GM18526 (cell line): Measurements from ENCODE around the gene CAMSAP1.

ENCODE experiments used
- POLR2A ChIP-seq: IDR thresholded peaks from 3 replicates; pipeline ENCODE4 v1.6.1; 2011; ENCODE audit not compliant: insufficient read length; ENCODE audit errors: extremely low read depth

CAMSAP1 gene

DNA sequence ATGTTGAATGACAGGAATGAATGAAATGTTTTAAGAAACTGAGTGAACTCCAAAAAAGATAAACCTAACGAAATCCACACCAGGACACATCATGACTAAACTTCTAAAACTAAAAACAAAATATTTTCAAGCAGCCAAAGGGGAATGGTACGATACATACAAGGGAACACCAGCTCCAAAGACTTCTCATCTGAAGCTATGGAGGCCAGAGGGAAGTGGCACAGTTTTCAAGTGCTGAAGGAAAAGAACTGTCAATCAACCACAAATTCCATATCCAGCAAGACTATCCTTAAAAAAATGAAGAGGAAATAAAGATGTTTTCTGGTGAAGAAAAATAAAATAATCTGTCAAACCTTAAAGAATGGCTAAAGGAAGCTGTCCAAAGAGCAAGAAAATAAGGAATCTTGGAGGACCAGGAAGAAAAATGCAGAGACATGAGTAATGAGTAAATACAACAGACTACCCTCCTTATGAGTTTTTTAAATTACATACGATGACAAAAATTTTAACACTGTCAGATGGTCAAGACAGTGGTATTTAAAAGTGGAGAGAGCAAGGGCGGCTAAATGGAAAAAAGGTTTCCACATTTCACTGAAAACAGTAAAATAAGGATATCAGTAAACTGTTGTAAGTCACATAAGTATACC lies 12.0 kb downstream of the CAMSAP1 start:
- no peak for TF ChIP-seq POLR2A

- no peak for TF ChIP-seq POLR2A
Observed at GRCh38 chr9:135893104-135893503, 14.2 kb downstream of the CAMSAP1 start.

DNA sequence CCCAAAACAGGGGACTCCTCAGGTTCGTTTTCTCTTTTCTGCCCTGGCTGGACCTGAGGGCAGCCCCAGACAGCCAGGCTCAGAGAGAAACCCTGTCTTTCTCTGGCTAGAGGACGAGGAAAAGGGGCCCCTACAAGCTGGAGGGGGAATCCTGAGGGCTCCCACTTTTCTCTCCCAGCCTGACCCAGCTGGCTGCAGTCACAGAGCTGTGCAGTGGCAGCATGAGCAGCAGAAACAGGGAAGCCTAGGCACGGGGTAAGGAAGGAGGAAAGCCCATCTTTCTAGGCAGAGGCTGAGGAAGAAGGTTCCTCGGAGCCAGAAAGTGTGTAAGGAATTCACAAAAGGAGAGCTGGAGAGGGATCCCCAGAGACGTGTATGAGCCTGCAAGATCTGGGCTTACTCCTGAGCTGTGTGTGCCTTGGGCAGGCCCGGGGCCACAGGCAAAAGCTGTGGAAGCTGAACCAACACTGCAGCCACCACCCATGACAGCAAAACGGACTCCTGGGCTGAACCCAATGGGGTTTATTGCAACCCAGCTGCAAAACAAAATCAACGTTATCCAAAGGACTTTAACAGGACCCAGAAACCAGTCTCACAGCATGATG lies 16.2 kb downstream of the CAMSAP1 start:
- no peak for TF ChIP-seq POLR2A

GRCh38 chr9:135890190-135891026 lies 16.9 kb downstream of the CAMSAP1 start:
- no peak for TF ChIP-seq POLR2A

GRCh38 chr9:135889564-135890189 lies 17.7 kb downstream of the CAMSAP1 start:
- TF ChIP-seq POLR2A, result no peak

GRCh38 chr9:135888766-135889394 lies 18.5 kb downstream of the CAMSAP1 start:
- no peak for TF ChIP-seq POLR2A

DNA sequence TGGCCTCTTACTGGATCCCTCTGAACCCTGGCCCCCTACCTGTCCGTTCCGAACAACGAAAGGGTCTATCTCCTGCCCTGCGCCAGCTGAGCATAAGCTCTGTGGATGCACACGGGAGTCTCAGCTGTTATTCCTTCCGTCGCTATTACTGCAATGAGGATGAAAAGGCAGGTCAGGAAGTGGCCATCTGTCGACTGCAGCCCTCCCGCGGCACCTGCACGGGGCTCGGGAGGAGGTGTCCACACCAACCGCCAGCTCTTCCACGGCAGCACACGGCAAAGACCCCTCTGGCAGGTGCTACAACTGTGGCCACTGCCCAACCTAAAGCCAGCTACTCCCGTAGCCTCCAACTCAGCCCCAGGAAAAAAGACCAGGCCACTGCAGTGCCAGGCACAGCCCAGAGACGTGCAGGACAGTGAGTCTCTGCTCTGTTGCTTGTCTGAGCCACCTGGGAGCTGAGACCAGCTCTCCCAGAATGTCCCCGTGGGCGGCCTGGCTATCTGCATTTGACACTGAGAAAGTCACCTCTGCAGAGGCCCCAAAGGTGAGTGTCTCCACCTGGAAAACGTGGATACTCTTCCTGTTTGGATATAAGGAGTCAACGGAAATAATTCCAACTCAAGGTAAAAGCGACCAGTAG lies 19.1 kb downstream of the CAMSAP1 start:
- TF ChIP-seq POLR2A, result no peak

DNA sequence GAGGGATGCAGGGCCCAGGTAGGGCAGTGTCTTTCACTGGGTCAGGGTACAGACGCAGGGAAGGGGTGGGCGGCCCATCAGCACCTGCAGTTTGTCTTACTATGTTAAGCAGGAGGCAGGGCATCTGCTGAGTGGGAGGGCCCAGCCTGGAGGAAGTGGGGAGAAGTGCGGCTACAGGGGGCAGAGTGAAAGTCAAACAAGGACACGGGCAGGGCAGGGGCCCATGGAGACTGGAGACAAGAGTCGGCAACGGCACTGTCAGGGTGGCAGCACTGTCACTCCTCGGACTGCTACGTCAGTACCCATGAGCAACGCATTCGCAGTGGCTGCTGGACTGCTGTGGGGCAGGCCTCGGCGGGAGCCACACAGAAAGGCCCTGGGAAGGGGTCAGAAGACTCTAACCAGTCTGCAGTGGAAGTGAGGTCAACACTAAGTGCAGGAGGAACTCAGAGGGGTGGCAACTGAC lies 19.7 kb downstream of the CAMSAP1 start:
- no peak for TF ChIP-seq POLR2A

GRCh38 chr9:135887021-135887507 lies 20.3 kb downstream of the CAMSAP1 start:
- TF ChIP-seq POLR2A, result no peak

DNA sequence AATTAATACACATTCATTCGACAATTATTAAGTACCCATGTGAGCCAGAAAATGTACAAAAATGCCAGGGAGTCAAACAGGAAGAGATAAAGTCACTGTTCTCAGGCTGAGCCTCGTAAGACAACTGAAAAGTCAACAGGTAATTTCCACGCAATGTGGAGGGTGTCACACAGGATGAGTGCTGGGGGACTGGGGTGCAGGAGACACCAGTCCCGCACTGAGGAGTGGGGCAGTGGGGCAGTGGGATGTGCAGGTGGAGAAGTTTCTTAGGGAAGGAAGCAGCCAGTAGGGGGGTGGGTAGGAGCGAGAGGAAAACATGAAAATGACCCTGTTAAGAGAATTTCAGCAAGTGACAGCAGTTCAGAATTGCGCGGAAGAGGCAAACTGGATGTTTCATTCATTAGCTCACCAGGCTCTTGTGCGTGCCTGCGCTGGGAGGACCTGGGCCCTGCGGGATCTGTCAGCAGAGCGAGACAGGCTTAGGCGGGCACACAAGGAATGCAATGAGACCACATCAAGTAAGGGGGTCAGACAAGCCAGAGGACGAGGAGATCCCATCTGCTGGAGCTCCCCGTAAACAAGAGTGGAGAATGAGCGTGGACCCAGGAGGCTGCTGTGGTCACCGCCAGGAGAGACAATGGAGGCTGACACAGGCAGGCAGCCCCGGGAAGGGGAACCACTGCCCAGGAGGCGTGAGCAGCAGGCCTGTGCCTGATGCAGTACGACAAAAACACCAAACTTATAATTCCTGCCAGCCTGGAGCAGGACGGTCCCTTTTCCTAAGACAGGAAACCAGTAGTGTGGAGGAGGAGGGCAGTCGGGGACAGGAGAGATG lies 21.0 kb downstream of the CAMSAP1 start:
- no peak for TF ChIP-seq POLR2A

DNA sequence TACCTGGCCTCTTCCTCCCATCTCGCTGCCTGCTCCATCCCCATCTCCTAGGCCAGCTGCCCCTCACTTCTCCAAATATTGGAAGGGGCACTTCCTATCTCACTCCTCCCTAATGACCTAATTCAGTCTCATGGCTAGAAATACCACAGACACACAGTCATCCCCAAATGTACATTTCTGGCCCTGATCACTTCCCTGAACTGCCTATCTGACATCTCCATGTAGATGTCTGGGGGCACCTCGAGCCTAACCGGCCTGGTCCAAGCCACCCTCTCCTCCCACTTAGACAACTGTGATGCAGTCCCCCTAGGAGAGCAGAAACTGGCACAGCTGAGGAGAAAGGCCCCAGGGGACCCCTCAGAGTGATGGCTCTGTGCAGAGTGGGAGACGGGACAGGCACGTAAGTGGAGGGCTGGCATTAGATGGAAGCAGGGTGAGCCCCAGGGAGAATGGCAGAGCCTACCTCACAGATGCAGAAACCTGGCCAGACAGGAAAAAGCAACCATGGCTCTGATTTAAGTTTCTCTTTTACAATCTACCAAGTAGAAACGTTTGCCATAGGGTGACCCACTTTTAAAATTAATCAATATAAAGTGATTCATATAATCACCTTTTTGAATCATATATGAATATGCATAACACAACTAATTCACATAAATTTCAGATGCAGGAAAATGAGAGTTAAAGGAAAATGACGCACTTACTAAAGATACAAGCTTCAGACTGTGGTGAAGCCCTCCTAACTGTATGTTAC lies 22.1 kb downstream of the CAMSAP1 start:
- TF ChIP-seq POLR2A, result no peak

DNA sequence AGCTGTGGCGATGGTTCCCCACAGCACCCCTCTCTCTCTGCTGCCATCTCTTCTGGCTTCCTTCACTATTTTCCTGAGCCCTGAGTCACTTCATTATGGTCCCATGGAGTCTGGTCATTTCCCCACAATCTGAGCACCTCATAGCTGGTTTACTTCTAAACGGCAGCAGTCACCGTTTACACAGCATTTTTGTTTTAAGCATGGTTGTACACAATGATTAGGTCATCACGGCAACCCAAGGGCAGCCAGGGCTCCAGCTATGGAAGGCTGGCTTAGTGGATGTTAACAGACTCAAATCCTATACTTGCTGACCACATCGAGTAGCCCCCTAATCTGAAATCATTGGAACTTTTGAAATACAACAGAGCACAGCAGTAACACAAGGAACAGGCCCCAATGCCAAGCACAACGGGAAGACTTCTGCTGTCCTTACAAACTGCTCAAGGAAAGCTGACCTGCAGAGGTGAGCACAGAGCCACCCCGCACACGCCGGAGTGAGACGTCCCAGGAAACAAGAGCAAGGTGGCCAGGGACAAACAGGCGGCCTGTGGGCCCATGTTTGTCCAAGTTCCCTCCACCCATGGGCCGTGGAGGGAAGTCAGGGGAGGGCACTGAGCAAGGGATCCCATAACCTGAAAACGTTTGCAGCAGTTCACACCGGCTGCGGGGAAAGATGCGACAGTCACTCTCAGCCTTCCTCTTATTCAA lies 22.9 kb downstream of the CAMSAP1 start:
- no peak for TF ChIP-seq POLR2A
